Activated naive CD8-positive, alpha-beta T cell (primary cell): Measurements from ENCODE around the gene TOMM20L.
"Not testable (repeated sequence)": the region's sequence is repeated elsewhere in the genome, so short reads cannot be mapped to it uniquely, and the experiment has no call there.

Experiments used
- H3K27ac Mint-ChIP-seq: one replicate; pipeline ENCODE4 v1.8.0; 2021; ENCODE audit warnings: mixed read lengths
- H3K27me3 Mint-ChIP-seq: one replicate; pipeline ENCODE4 v1.8.0; 2021; ENCODE audit warnings: mixed read lengths
- H3K36me3 Mint-ChIP-seq: one replicate; pipeline ENCODE4 v1.8.0; 2021; ENCODE audit warnings: mixed read lengths
- H3K4me1 Mint-ChIP-seq: one replicate; pipeline ENCODE4 v1.8.0; 2021; ENCODE audit warnings: low read depth, mixed read lengths
- H3K4me3 Mint-ChIP-seq: one replicate; pipeline ENCODE4 v1.8.0; 2021; ENCODE audit warnings: mild to moderate bottlenecking, mixed read lengths
- H3K9me3 Mint-ChIP-seq: one replicate; pipeline ENCODE4 v1.8.0; 2021; ENCODE audit warnings: low read depth, mixed read lengths

The TOMM20L gene

GRCh38 chr14:58395812-58396788 lies at the start of gene TOMM20L:
Gene TOMM20L, plus strand, starts transcription at chr14:58395930. Its CDS starts 28 bp downstream, at chr14:58395958.
- Mint-ChIP-seq H3K27ac (peak within 1 kb of the TSS; percentile 78), H3K27me3 (no peaks in the 10 kb centered on the region), H3K4me3 (peak within 1 kb of the TSS; percentile 80)

GRCh38 chr14:58353516-58354299 lies 42.0 kb upstream of the TOMM20L start:
- Mint-ChIP-seq H3K27me3 (no peaks in the 10 kb centered on the region), H3K27ac (peak overlapping the region; percentile 84), H3K36me3 (peaks cover 14% of the 10 kb centered on the region), H3K4me1 (peaks cover 26% of the 10 kb centered on the region), H3K4me3 (peak overlapping the region; percentile 71), H3K9me3 (no peaks in the 10 kb centered on the region)

More at GRCh38 chr14:58395812-58396788, at the start of gene TOMM20L:
- Mint-ChIP-seq H3K9me3 (no peaks in the 10 kb centered on the region), H3K36me3 (peaks cover 5% of the 10 kb centered on the region), H3K4me1 (peaks cover 8% of the 10 kb centered on the region)

DNA sequence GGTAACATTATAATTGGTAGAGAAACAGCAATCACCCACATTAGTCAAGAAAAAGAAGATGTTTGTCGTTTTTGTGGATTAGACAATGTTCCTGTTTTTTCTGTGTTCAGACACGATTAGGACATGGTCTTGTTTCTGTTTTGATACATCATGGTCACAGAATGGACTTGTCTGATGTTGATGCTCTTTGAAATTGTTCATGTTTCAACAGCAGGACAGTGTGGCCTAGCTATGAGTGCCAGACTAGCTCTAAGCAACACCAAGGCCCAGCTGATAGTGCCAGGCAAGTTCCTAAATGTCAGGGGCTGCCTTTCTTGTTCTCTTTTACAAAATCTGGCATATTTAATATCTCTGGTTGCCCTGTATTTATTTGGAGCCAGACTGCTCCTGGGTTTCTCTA lies 40.9 kb upstream of the TOMM20L start:
- Mint-ChIP-seq H3K9me3 (no peaks in the 10 kb centered on the region), H3K4me3 (peak overlapping the region; percentile 27), H3K27me3 (no peaks in the 10 kb centered on the region), H3K4me1 (peaks cover 26% of the 10 kb centered on the region), H3K36me3 (peaks cover 11% of the 10 kb centered on the region), H3K27ac (peak overlapping the region; percentile 43)

DNA sequence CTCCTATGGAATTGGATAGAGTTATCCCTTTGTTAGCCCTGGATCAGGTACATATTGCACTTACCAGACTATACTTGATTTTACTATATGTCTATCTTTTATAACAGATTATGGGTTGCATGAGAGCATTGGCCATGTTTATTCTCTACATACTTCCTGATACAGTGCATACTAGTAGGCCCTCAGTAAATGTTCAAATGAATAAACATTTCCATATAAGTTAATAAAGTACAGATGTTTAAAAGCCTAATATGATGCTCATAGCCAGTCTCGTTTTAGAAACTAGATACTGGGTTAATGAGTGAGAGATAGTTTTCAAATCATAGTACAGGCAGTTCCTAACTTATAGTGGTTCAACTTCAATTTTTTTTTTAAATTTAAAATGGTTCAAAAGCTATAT lies 39.5 kb upstream of the TOMM20L start:
- H3K27ac Mint-ChIP-seq, result no peak overlapping the region
- H3K36me3 Mint-ChIP-seq, result peaks cover 11% of the 10 kb centered on the region
- H3K9me3 Mint-ChIP-seq, result no peaks in the 10 kb centered on the region
- H3K4me1 Mint-ChIP-seq, result peaks cover 26% of the 10 kb centered on the region
- H3K4me3 Mint-ChIP-seq, result no peak overlapping the region
- no peaks in the 10 kb centered on the region for H3K27me3 Mint-ChIP-seq

GRCh38 chr14:58362272-58362671 lies 33.5 kb upstream of the TOMM20L start:
- H3K4me1 Mint-ChIP-seq, H3K27ac Mint-ChIP-seq, H3K27me3 Mint-ChIP-seq, H3K4me3 Mint-ChIP-seq, H3K9me3 Mint-ChIP-seq: not testable (repeated sequence)
- peaks cover 11% of the 10 kb centered on the region for H3K36me3 Mint-ChIP-seq

- Mint-ChIP-seq H3K4me3 (no peak overlapping the region), H3K4me1 (no peaks in the 10 kb centered on the region), H3K27ac (no peak overlapping the region), H3K36me3 (peaks cover 14% of the 10 kb centered on the region), H3K9me3 (no peaks in the 10 kb centered on the region), H3K27me3 (no peaks in the 10 kb centered on the region)
Measured at GRCh38 chr14:58362798-58363412, 32.8 kb upstream of the TOMM20L start.

DNA sequence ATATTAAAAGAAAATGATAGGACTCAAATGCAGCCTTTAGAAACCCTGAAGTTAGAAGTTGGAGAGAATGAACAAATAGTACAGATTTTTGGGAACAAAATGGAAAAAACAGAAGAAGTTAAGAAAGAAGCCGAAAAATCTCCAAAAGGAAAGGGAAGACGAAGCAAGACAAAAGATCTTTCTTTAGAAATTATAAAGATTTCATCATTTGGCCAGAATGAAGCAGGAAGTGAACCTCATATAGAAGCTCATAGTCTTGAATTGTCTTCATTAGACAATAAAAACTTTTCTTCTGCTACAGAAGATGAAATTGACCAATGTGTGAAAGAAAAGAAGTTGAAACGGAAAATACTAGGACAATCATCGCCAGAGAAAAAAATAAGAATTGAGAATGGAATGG lies 31.4 kb upstream of the TOMM20L start:
- Mint-ChIP-seq H3K4me3 (no peak overlapping the region), H3K27me3 (no peaks in the 10 kb centered on the region), H3K27ac (no peak overlapping the region), H3K9me3 (no peaks in the 10 kb centered on the region), H3K4me1 (no peaks in the 10 kb centered on the region), H3K36me3 (peaks cover 18% of the 10 kb centered on the region)

DNA sequence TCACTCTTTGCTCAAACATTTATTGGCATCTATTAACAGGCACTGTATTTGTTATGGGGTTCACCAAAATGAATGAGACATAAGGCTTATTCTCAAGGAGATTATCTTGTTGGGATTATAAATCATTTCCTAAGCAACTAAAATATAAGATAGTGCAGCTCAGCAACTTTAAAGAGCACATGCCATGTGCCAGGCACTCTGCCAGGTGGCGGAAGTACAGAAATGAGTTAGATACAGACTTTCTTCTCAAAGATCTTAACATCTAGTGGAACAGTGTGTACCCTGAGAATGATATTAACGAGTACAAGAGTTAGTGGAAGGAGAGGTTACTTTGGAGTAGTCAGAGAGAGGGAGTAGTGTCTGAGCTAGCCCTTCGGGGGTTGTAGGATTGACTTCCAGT lies 28.4 kb upstream of the TOMM20L start:
- Mint-ChIP-seq H3K4me3 (no peak overlapping the region), H3K36me3 (peaks cover 22% of the 10 kb centered on the region), H3K27ac (peak overlapping the region; percentile 22), H3K27me3 (no peaks in the 10 kb centered on the region), H3K9me3 (no peaks in the 10 kb centered on the region), H3K4me1 (no peaks in the 10 kb centered on the region)

DNA sequence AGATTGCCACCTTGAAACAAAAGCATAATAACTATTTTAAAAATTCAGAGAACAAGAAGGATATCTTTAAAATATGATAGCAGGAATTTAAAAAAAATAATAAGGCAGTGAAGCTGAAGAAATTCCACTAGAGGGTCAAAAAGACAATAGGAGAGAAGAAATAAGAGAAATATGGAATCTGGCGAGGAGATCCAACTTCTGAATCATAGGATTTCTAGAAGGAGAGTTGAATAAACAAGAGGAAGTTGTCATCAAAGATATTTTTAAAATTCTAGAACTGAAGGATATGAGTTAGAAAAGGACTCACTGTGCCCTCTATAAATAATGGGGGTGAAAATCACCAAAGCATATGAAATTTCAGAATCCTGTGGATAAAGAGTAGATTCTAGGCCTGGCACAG lies 26.8 kb upstream of the TOMM20L start:
- Mint-ChIP-seq H3K4me1 (no peaks in the 10 kb centered on the region), H3K4me3 (no peak overlapping the region), H3K27me3 (no peaks in the 10 kb centered on the region), H3K27ac (no peak overlapping the region), H3K9me3 (no peaks in the 10 kb centered on the region), H3K36me3 (peaks cover 22% of the 10 kb centered on the region)

DNA sequence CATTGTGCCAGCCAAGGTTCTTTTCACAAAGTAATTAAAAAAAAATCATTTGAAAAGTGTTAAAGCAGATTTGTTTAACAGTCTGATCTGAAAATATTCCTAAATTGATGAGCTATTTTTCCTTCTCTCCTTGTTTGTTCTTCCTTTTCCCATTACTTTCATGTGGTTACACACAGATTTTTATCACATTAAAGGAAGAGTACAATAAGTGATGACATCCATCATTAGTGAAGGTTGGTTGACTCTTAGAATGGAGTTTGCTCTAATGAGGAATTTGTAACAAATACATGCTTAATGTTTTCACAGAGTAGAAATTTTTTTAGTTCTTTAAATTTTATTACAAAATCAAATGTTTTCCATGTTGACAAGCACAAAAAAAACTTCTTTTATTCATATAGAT lies 18.9 kb upstream of the TOMM20L start:
- Mint-ChIP-seq H3K36me3 (peaks cover 19% of the 10 kb centered on the region), H3K4me1 (no peaks in the 10 kb centered on the region), H3K27ac (no peak overlapping the region), H3K9me3 (no peaks in the 10 kb centered on the region), H3K4me3 (no peak overlapping the region), H3K27me3 (no peaks in the 10 kb centered on the region)

GRCh38 chr14:58390830-58391229 lies 4.9 kb upstream of the TOMM20L start:
- H3K27ac Mint-ChIP-seq, result no peak overlapping the region
- no peaks in the 10 kb centered on the region for H3K9me3 Mint-ChIP-seq
- no peak overlapping the region for H3K4me3 Mint-ChIP-seq
- no peaks in the 10 kb centered on the region for H3K27me3 Mint-ChIP-seq
- peaks cover 4% of the 10 kb centered on the region for H3K4me1 Mint-ChIP-seq
- no peaks in the 10 kb centered on the region for H3K36me3 Mint-ChIP-seq

DNA sequence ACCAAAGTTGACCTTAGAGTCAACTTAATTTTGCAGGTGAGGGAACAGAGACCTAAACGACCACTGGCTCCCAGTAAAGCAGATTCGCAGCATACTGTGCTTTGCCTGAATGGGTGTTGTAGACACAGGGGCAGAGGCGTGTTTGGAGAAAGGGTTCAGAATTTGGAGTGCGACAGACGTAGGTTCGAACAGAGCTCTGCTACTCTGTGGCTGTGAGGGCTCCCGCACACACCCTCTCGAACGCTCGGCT lies 243 bp upstream of the TOMM20L start:
- peak overlapping the region; percentile 80 for H3K4me3 Mint-ChIP-seq
- H3K27me3 Mint-ChIP-seq, result no peaks in the 10 kb centered on the region
- peaks cover 8% of the 10 kb centered on the region for H3K4me1 Mint-ChIP-seq
- no peaks in the 10 kb centered on the region for H3K9me3 Mint-ChIP-seq
- H3K36me3 Mint-ChIP-seq, result peaks cover 3% of the 10 kb centered on the region
- peak overlapping the region; percentile 58 for H3K27ac Mint-ChIP-seq

DNA sequence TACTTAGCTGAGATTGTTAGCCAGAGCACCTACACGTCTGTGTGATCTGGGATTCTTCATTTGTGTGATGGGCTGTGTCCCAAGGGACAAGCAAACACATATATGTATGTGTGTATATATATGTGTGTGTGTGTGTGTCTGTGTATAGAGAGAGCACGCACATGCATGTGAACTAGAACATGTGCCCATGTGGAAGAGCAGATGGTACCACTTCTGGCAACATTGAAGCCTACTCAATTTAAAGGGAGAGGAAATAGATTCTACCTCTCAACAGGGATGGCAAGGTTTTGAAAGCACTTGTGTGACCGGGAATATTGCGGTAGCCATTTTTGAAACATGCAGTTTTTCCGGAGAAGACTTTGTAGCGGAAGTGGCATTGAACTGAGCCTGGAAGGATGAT lies 1.4 kb downstream of the TOMM20L start:
- no peaks in the 10 kb centered on the region for H3K27me3 Mint-ChIP-seq
- H3K4me3 Mint-ChIP-seq, result peak overlapping the region; percentile 15
- no peak overlapping the region for H3K27ac Mint-ChIP-seq
- no peaks in the 10 kb centered on the region for H3K9me3 Mint-ChIP-seq
- peaks cover 8% of the 10 kb centered on the region for H3K4me1 Mint-ChIP-seq
- peaks cover 5% of the 10 kb centered on the region for H3K36me3 Mint-ChIP-seq

- Mint-ChIP-seq H3K9me3 (no peaks in the 10 kb centered on the region), H3K27me3 (no peaks in the 10 kb centered on the region), H3K4me1 (peaks cover 8% of the 10 kb centered on the region), H3K4me3 (no peak overlapping the region), H3K36me3 (peaks cover 5% of the 10 kb centered on the region), H3K27ac (no peak overlapping the region)
Measured at GRCh38 chr14:58398495-58398894, 2.8 kb downstream of the TOMM20L start.

- Mint-ChIP-seq H3K4me1 (peaks cover 8% of the 10 kb centered on the region), H3K36me3 (peaks cover 5% of the 10 kb centered on the region), H3K4me3 (no peak overlapping the region), H3K27ac (no peak overlapping the region), H3K9me3 (no peaks in the 10 kb centered on the region), H3K27me3 (no peaks in the 10 kb centered on the region)
Measured at GRCh38 chr14:58398895-58399294, 3.2 kb downstream of the TOMM20L start.
